Activated CD4-positive, alpha-beta T cell treated with anti-CD3 and anti-CD28 coated beads, Interleukin-2, amount 50 U/mL, for 1 hour (primary cell): ENCODE measurements around the gene MEAF6.

ENCODE experiments used
- DNase-seq: peaks from one replicate; pipeline ENCODE4 v3.0.0-alpha.2; 2020

MEAF6 gene

DNA sequence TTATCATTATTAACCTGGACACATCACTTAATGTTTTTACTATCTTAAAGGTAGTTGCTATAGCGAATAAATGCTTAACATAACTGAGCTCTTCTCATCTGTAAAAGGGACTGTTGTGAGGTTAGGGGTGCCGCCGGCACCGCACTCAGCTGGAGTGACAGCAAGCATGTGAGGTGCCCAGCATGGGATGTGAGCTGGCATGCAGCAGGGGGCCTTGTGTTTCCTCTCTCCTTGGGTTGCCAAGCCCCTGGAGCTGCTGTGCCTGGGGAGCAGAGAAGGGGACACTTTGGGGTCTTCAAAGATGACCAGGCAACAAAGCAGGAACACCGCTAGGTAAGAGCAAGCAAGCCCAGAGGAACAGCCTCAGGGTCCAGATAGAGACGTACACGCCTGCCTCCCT is 42.3 kb downstream of the MEAF6 start:
- DNase-seq, result no peak

DNA sequence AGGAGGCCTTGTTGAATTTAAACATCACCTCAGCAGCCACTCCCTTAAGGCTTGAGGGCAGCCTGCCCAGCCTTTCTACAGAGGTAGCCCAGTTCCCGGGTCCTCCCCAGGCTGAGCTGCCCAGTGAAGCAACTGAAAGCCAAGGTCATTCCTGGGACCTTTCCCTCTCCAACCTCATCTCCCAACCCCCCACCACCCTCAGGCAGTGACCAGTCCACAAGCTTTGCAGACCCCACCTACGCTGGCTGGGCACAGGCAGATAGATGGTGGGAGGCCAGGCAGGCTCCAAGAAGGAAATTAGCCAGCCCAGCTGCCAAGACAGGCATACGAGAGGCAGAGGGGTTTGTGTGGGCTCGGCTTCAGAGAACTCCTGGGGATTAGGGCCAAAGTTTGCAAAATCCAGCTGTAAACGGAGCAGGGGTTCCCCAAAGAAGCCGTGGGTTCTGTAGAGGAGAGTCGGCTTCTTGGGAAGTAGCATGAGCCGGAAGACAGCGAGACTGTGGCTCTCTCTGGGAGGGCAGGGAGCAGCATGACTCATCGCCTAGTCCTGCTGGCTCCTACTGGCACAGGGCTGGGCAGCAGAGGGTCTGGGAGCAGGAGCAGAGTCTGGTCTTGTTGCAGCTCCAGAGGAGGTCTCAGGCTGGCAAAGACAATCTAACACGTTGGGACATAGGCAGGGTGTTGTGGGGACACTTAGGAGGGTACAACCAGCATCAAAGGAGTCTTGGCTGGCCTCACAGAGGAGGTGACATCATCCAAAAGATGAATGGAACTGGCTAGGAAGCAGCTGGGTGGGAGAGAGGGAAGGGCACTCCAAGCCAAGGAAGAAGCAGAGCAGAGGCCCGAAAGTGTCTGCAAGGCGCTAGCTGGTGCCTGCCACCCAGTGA is 43.0 kb downstream of the MEAF6 start:
- DNase-seq, result no peak

DNA sequence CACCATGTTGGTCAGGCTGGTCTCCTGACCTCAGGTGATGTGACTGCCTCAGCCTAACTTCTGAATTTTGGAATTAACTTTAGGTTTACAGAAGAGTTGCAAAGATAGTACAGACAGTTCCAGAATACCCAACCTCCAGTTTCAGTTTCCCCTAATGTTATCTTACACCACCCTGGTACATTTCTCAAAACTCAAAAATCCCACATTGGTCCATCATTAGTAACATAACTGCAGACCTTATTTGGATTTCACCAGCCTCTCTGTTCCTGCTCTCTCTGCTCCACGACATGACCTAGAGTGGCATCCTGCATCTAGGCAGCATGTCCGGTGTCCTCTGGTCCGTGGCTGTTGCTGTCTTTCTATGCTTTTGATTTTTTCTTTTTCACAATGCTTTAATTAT is 45.2 kb downstream of the MEAF6 start:
- DNase-seq, result no peak

DNA sequence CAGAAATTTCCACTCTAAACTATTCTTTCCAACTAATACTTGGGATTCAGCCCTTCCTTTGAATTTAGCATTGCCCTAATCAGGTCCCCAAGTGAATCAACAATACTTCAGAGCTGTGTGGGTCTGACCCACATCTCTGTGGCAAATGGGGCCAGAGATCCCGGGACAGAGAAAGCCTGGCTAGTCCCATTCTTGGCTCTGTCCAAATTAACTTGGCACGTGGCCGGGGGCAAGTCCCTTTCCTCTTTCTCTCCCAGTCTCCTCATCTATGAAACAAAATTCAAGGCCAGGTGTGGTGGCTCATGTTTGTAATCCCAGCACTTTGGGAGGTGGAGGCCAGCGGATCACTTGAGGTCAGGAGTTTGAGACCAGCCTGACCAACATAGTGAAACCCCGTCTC is 46.5 kb downstream of the MEAF6 start:
- DNase-seq, result no peak

- DNase-seq, result no peak
Measured at GRCh38 chr1:37465593-37466517, 48.7 kb downstream of the MEAF6 start.

GRCh38 chr1:37464443-37464842 is 50.1 kb downstream of the MEAF6 start:
- no peak for DNase-seq

GRCh38 chr1:37461698-37462436 is 52.7 kb downstream of the MEAF6 start:
- DNase-seq, result no peak

DNA sequence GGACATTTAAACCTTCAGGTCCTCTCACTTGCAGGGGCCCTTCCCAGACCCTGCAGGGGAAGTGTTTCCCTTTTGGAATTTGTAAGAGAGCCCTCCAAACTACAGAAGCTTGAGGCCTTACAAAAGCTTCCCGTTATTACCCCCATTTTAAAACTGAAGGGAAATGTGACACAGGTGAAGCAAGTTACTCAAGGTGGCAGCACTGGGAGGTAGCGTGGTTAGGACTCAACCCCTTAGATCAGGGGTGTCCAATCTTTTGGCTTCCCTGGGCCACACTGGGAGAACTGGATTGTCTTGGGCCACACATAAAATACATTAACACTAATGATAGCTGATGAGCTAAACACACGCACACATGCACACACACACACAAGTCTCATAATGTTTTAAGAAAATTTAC is 56.0 kb downstream of the MEAF6 start:
- no peak for DNase-seq

GRCh38 chr1:37456614-37457013 is 58.0 kb downstream of the MEAF6 start:
- DNase-seq, result no peak

DNA sequence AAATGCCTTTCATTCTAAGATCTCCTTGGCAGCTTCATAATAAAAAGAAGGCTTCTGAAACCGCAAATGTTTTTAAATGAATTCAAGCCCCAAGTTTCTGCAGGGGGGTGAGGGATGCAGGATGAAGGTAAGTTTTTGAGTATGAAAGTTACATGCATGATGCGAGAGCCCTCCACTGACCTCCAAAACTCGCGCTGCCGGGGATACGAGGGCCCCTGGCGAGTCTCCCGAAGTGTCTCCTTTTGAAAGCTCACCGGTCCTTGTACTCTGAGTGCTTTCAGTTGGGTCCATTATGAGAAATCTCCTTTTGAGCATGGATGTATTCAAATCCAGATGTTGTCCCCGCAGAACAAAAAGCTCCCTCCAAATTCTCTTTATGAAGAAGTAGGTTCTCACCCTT is 59.0 kb downstream of the MEAF6 start:
- no peak for DNase-seq

DNA sequence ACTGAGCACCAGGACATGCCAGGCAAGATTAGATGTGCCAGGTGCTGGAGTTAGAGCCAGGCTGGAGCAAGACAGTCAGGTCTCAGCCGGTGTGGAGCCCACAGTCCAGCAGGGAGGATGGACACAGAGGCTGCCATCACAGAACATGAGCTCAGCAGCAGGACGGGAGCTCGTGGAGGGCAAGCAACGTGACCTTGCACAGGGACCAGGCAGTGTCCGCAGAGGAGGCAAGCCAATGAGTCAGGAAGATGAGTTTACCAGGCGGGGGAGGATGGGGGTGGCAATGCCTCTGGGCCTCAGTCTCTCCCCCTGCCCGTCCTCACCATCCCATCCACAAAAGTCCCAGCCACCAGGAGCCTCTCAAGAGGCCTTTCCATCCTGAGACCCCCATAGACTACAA is 60.9 kb downstream of the MEAF6 start:
- DNase-seq, result no peak

DNA sequence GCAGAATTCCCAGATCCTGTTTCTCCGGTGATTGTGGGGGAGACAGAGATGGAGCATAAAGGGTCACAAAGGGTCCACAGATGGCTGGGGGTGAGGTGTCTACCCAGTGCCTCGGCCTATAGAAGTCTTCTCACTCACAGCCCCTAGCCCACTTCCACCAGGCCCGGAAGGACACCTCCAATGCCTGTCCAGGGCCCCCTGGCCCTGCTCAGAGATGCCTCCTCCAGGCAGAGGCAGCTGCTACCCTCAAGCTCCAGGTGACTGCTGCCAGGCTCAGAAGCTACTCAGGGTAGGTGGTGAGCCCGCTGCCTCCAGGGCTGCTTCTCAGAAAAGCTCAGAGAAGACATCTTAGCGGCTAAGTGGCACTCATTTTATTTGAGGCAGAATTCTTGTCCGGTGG is 62.1 kb downstream of the MEAF6 start:
- no peak for DNase-seq

DNA sequence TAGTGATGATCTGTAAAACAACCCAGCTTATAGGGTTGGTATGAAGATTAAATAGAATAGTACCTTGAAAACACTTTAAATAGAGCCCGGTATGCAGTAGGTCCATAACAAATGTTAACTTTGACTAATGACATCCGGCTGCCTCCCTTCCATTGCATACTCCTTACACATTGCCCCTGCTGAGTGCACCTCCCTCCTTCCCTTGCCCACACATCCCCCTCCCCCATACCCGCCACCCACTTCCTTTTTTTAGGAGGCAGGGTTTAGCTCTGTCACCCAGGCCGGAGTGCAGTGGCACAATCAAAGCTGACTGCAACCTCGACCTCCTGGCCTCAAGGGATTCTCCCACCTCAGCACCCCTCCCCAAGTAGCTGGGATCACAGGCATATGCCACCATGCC is 64.6 kb downstream of the MEAF6 start:
- DNase-seq, result no peak

- no peak for DNase-seq
Measured at GRCh38 chr1:37448691-37449417, 65.7 kb downstream of the MEAF6 start.

GRCh38 chr1:37448185-37448584 is 66.4 kb downstream of the MEAF6 start:
- no peak for DNase-seq

- DNase-seq, result no peak
Measured at GRCh38 chr1:37446874-37447273, 67.7 kb downstream of the MEAF6 start.

DNA sequence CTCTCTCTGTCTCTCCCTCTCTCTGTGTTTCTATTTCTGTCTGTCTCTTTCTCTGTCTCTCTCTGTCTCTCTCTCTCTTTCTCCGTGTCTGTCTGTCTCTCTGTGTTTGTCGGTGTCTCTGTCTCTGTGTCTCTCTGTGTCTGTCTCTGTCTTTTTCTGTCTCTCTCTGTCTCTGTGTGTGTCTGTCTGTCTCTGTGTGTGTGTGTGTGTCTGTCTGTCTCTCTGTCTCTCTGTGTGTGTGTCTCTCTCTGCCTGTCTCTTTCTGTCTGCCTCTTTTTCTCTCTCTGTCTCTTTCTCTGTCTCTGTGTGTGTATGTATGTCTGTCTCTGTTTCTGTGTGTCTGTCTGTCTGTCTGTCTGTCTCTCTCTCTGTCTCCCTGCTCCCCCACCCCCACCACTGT is 71.9 kb downstream of the MEAF6 start:
- DNase-seq, result no peak
